Subcutaneous adipose tissue (tissue), 4 donors: Measurements from ENCODE around the gene RIPK4. TPM values are rescaled to one million over a fixed set of nuclear protein-coding genes. Genes with fewer than 3 reads are reported as not detected.

ENCODE experiments used
- CTCF ChIP-seq: fragments of 450-650 bp; IDR thresholded peaks from one replicate; pipeline ENCODE4 v1.5.1; 2016; ENCODE audit warnings: low read depth, mild to moderate bottlenecking, control low read depth, antibody characterized with exemption, moderate library complexity
- total RNA-seq, 4 donors: library from RNA; depleted of rRNA; stranded (reverse); fragments of >200 nt; gene quantifications; one replicate each; pipeline ENCODE4 v1.1.0, GENCODE V29; 2016

RIPK4 gene
- total RNA-seq, 4 donors from 2014 or later: 0.16 TPM; not detected in 3

GRCh38 chr21:41750532-41751151, 16.2 kb downstream of the RIPK4 start:
- TF ChIP-seq CTCF: no peak

GRCh38 chr21:41750051-41750450, 16.8 kb downstream of the RIPK4 start:
- no peak for TF ChIP-seq CTCF

- no peak for TF ChIP-seq CTCF
Observed at GRCh38 chr21:41749286-41749685, 17.6 kb downstream of the RIPK4 start.

GRCh38 chr21:41747943-41748738, 18.7 kb downstream of the RIPK4 start:
- TF ChIP-seq CTCF: no peak

GRCh38 chr21:41746744-41747006, 20.2 kb downstream of the RIPK4 start:
- TF ChIP-seq CTCF: no peak

GRCh38 chr21:41745971-41746743, 20.7 kb downstream of the RIPK4 start:
- no peak for TF ChIP-seq CTCF

- TF ChIP-seq CTCF: no peak
Observed at GRCh38 chr21:41745026-41745820, 21.6 kb downstream of the RIPK4 start.
